Measurements from ENCODE around the gene RARRES2.

The RARRES2 gene

GRCh38 chr7:150330211-150330885 is 11.1 kb downstream of the RARRES2 start:
- no peaks in the 10 kb centered on the region for H3K27me3 ChIP-seq (ENCODE audit: low read length)
- H3K9ac ChIP-seq (ENCODE audit: low read length): no peak overlapping the region
- H3K4me2 ChIP-seq (ENCODE audit: low read depth, low read length, poor library complexity, severe bottlenecking): no peak overlapping the region
- no peak overlapping the region for H2AFZ ChIP-seq (ENCODE audit: low read depth, low read length, severe bottlenecking)
- H4K20me1 ChIP-seq (ENCODE audit: low read depth, low read length): no peaks in the 10 kb centered on the region
- TF ChIP-seq CTCF (IDR thresholded peaks at IDR 0.05; ENCODE audit: insufficient read depth, low read length, poor library complexity, severe bottlenecking) (no peak), EZH2phosphoT487 (conservative IDR thresholded peaks at IDR 0.05; ENCODE audit: low read length) (no peak)
- H3K9me2 ChIP-seq (replicated peaks; ENCODE audit: insufficient read depth, low read length): no peaks in the 10 kb centered on the region
- H3K27ac ChIP-seq (ENCODE audit: low read depth, low read length): no peak overlapping the region
- H3F3A ChIP-seq (ENCODE audit: insufficient read depth): no peaks in the 10 kb centered on the region
- H3K79me2 ChIP-seq (ENCODE audit: insufficient read depth, low read length): no peaks in the 10 kb centered on the region
- H3K9me3 ChIP-seq (ENCODE audit: insufficient read depth, low read length): no peaks in the 10 kb centered on the region
- no peaks in the 10 kb centered on the region for H3K36me3 ChIP-seq (ENCODE audit: low read length)
- no peak overlapping the region for H3K4me3 ChIP-seq (ENCODE audit: insufficient read depth, low read length, poor library complexity, severe bottlenecking)

- H3K4me3 ChIP-seq (ENCODE audit: insufficient read depth, low read length, poor library complexity, severe bottlenecking): no peak overlapping the region
- H3K9ac ChIP-seq (ENCODE audit: low read length): no peak overlapping the region
- H3K4me2 ChIP-seq (ENCODE audit: low read depth, low read length, poor library complexity, severe bottlenecking): no peak overlapping the region
- H3K9me2 ChIP-seq (replicated peaks; ENCODE audit: insufficient read depth, low read length): no peaks in the 10 kb centered on the region
- no peaks in the 10 kb centered on the region for H3K36me3 ChIP-seq (ENCODE audit: low read length)
- no peaks in the 10 kb centered on the region for H3K9me3 ChIP-seq (ENCODE audit: insufficient read depth, low read length)
- no peaks in the 10 kb centered on the region for H3K27me3 ChIP-seq (ENCODE audit: low read length)
- TF ChIP-seq CTCF (IDR thresholded peaks at IDR 0.05; ENCODE audit: insufficient read depth, low read length, poor library complexity, severe bottlenecking) (no peak), EZH2phosphoT487 (conservative IDR thresholded peaks at IDR 0.05; ENCODE audit: low read length) (no peak)
- H3F3A ChIP-seq (ENCODE audit: insufficient read depth): no peaks in the 10 kb centered on the region
- no peaks in the 10 kb centered on the region for H3K79me2 ChIP-seq (ENCODE audit: insufficient read depth, low read length)
- no peak overlapping the region for H3K27ac ChIP-seq (ENCODE audit: low read depth, low read length)
- no peak overlapping the region for H2AFZ ChIP-seq (ENCODE audit: low read depth, low read length, severe bottlenecking)
- no peaks in the 10 kb centered on the region for H4K20me1 ChIP-seq (ENCODE audit: low read depth, low read length)
These were observed 11.9 kb downstream of the RARRES2 start for GRCh38 chr7:150329331-150330120.

- no peaks in the 10 kb centered on the region for H3K79me2 ChIP-seq (ENCODE audit: insufficient read depth, low read length)
- no peak overlapping the region for H3K4me2 ChIP-seq (ENCODE audit: low read depth, low read length, poor library complexity, severe bottlenecking)
- no peak overlapping the region for H3K27ac ChIP-seq (ENCODE audit: low read depth, low read length)
- no peaks in the 10 kb centered on the region for H3K36me3 ChIP-seq (ENCODE audit: low read length)
- no peaks in the 10 kb centered on the region for H3K27me3 ChIP-seq (ENCODE audit: low read length)
- no peaks in the 10 kb centered on the region for H3K9me3 ChIP-seq (ENCODE audit: insufficient read depth, low read length)
- no peaks in the 10 kb centered on the region for H3K9me2 ChIP-seq (replicated peaks; ENCODE audit: insufficient read depth, low read length)
- no peaks in the 10 kb centered on the region for H3F3A ChIP-seq (ENCODE audit: insufficient read depth)
- H4K20me1 ChIP-seq (ENCODE audit: low read depth, low read length): no peaks in the 10 kb centered on the region
- no peak overlapping the region for H3K9ac ChIP-seq (ENCODE audit: low read length)
- TF ChIP-seq EZH2phosphoT487 (conservative IDR thresholded peaks at IDR 0.05; ENCODE audit: low read length): no peak
- no peak for TF ChIP-seq CTCF (IDR thresholded peaks at IDR 0.05; ENCODE audit: insufficient read depth, low read length, poor library complexity, severe bottlenecking)
- no peak overlapping the region for H2AFZ ChIP-seq (ENCODE audit: low read depth, low read length, severe bottlenecking)
- no peak overlapping the region for H3K4me3 ChIP-seq (ENCODE audit: insufficient read depth, low read length, poor library complexity, severe bottlenecking)
These were observed 14.1 kb downstream of the RARRES2 start for GRCh38 chr7:150327308-150327707.

Measured in SU-DHL-6 (cell line).